ENCODE results near the gene TBC1D4.

- no peak for TF ChIP-seq EZH2 (IDR thresholded peaks at IDR 0.05; ENCODE audit: low read depth)
- TF ChIP-seq CTCF (conservative IDR thresholded peaks at IDR 0.05): no peak
Observed at GRCh38 chr13:75395066-75395465, 86.9 kb downstream of the TBC1D4 start.
